B cell (primary cell): ENCODE data around the gene GON4L. TPM values are rescaled to one million over a fixed set of nuclear protein-coding genes. Genes with fewer than 3 reads are reported as not detected.

Experiments
- ATAC-seq: fragments of 200-7000 bp; cut with Tn5 transposase; one replicate; pipeline ENCODE4 v1.10.0; 2021; ENCODE audit warnings: low read depth, mild to moderate bottlenecking, moderate number of reproducible peaks, moderate library complexity
- CTCF ChIA-PET: fragments of 350-600 bp; sonication (Branson Sonifier 250); formaldehyde crosslinking; loops from one replicate; lab custom pipeline; 2021; ENCODE audit warnings: antibody characterized with exemption, inconsistent platforms; lab: Charles Lee
- POLR2A ChIA-PET: fragments of 350-600 bp; sonication (Branson Sonifier 250); formaldehyde crosslinking; loops from one replicate; lab custom pipeline; 2021; ENCODE audit warnings: antibody characterized with exemption; lab: Charles Lee
- DNase-seq: peaks from one replicate; pipeline ENCODE4 v3.0.0; 2013
- H2AFZ ChIP-seq: 2 replicates; pipeline ENCODE4 v1.6.1; 2012; ENCODE audit warnings: mild to moderate bottlenecking, low read depth, low read length; ENCODE audit not compliant: insufficient read depth, poor library complexity, severe bottlenecking
- H3K27ac ChIP-seq, 2 donors: 1 replicate in 1 of 2; 2 replicates in 1 of 2; pipeline ENCODE4 v1.5.1; 2012 to 2013; ENCODE audit warnings: low read length in 2 of 2, mild to moderate bottlenecking in 2 of 2, moderate library complexity in 1 of 2
- H3K27me3 ChIP-seq, 4 experiments: fragments of 200-600 bp in 1 of 4; sonication (generic) in 1 of 4; replicated peaks in 1 of 4; 1 replicate in 2 of 4; 2 replicates in 2 of 4; pipeline versions ENCODE4 v1.6.1 to v1.7.0; 2013 to 2016; ENCODE audit warnings: low read length in 3 of 4, mild to moderate bottlenecking in 2 of 4, mixed read lengths in 1 of 4, moderate library complexity in 1 of 4; ENCODE audit not compliant: insufficient read depth in 4 of 4, control insufficient read depth in 3 of 4; ENCODE audit errors: control extremely low read depth in 1 of 4
- H3K36me3 ChIP-seq, 2 experiments: replicated peaks in 1 of 2; 1 replicate in 1 of 2; 2 replicates in 1 of 2; pipeline versions ENCODE4 v1.6.1 to v1.7.1; 2013; ENCODE audit warnings: low read length in 1 of 2; ENCODE audit not compliant: insufficient read depth in 2 of 2, control insufficient read depth in 1 of 2; ENCODE audit errors: control extremely low read depth in 1 of 2, extremely low read depth in 1 of 2
- H3K4me1 ChIP-seq, 2 donors: fragments of 200-600 bp in 1 of 2; sonication (generic) in 1 of 2; 1 replicate in 1 of 2; 2 replicates in 1 of 2; pipeline versions ENCODE4 v1.5.1 to v1.6.1; 2013 to 2017; ENCODE audit warnings: low read length in 2 of 2; ENCODE audit not compliant: control insufficient read depth in 2 of 2, insufficient read depth in 2 of 2
- H3K4me2 ChIP-seq: replicated peaks from 2 replicates; pipeline ENCODE3; 2012; ENCODE audit warnings: mild to moderate bottlenecking, low read depth, low read length; ENCODE audit not compliant: poor library complexity, severe bottlenecking
- H3K4me3 ChIP-seq, 5 experiments: fragments of 200-600 bp in 1 of 5; sonication (generic) in 1 of 5; 1 replicate in 3 of 5; 2 replicates in 2 of 5; pipeline versions ENCODE4 v1.5.1 to v1.7.0; 2011 to 2016; ENCODE audit warnings: low read length in 4 of 5, mild to moderate bottlenecking in 4 of 5, low read depth in 2 of 5, control low read depth in 1 of 5, moderate library complexity in 1 of 5; ENCODE audit not compliant: insufficient read depth in 1 of 5; ENCODE audit errors: control extremely low read depth in 1 of 5, extremely low read depth in 1 of 5
- H3K79me2 ChIP-seq: fragments of 200-600 bp; sonication (generic); one replicate; pipeline ENCODE4 v1.6.0; 2016; ENCODE audit warnings: low read length; ENCODE audit not compliant: control insufficient read depth, insufficient read depth
- H3K9ac ChIP-seq: fragments of 200-600 bp; sonication (generic); 2 replicates; pipeline ENCODE4 v1.6.1; 2017; ENCODE audit warnings: mild to moderate bottlenecking, low read length, moderate library complexity
- H3K9me3 ChIP-seq, 3 donors: one replicate each; pipeline versions ENCODE4 v1.6.1 to v1.7.1; 2013; ENCODE audit warnings: low read length in 2 of 3; ENCODE audit not compliant: control insufficient read depth in 2 of 3, insufficient read depth in 1 of 3; ENCODE audit errors: control extremely low read depth in 1 of 3
- H4K20me1 ChIP-seq: 2 replicates; pipeline ENCODE4 v1.6.0; 2012; ENCODE audit warnings: mild to moderate bottlenecking, low read length; ENCODE audit not compliant: insufficient read depth, control insufficient read depth, poor library complexity, severe bottlenecking
- H3K27ac Mint-ChIP-seq: one replicate; pipeline ENCODE4 v1.8.0; 2021; ENCODE audit warnings: mixed read lengths
- H3K27me3 Mint-ChIP-seq: one replicate; pipeline ENCODE4 v1.8.0; 2021; ENCODE audit warnings: mixed read lengths
- H3K4me1 Mint-ChIP-seq: one replicate; pipeline ENCODE4 v1.8.0; 2021; ENCODE audit warnings: mixed read lengths
- H3K4me3 Mint-ChIP-seq: one replicate; pipeline ENCODE4 v1.8.0; 2021; ENCODE audit warnings: mixed read lengths
- H3K9me3 Mint-ChIP-seq: one replicate; pipeline ENCODE4 v1.8.0; 2022; ENCODE audit warnings: mixed read lengths; ENCODE audit not compliant: insufficient read depth
- EZH2 ChIP-seq: IDR thresholded peaks from 2 replicates; pipeline ENCODE4 v1.6.1; 2012; ENCODE audit warnings: borderline replicate concordance, low read depth, mild to moderate bottlenecking, moderate library complexity, low read length; ENCODE audit not compliant: insufficient read depth, poor library complexity, severe bottlenecking
- WGBS: methylation state at CpG from one replicate; pipeline ENCODE4 v1.1.5; 2013; ENCODE audit warnings: missing lambda C conversion rate; ENCODE audit not compliant: insufficient coverage; 5-methylcytosine and 5-hydroxymethylcytosine counted together
- intact Hi-C: fragments of 100-400 bp; cut with micrococcal nuclease; formaldehyde crosslinking; loops from one replicate; pipeline ENCODE4 v1.10.0; 2022
- polyA plus RNA-seq: library from polyadenylated mRNA; depleted of rRNA; stranded (reverse); fragments of >200 nt; gene quantifications from 2 replicates; pipeline ENCODE4 v1.2.3, GENCODE V29; 2012
- total RNA-seq, 2 donors: library from RNA; stranded (reverse); fragments of 120-200 nt in 1 of 2; gene quantifications; 1 replicate in 1 of 2; 2 replicates in 1 of 2; pipeline versions ENCODE4 v1.2.3 to v1.2.4, GENCODE V29; 2013 to 2022
- TF ChIP-seq, protein P1 (sequence below): fragments of 200-600 bp; IDR thresholded peaks from one replicate; pipeline ENCODE4 v1.8.0; 2022; ENCODE audit warnings: antibody characterized with exemption, mild to moderate bottlenecking

Gene GON4L
- total and polyA plus RNA-seq, 2 donors (not counting 1 experiment from before 2014, with no cell fraction given): 54.4 to 127 TPM

GRCh38 chr1:155761736-155762405 is 95.1 kb downstream of the GON4L start:
- Histone ChIP-seq H3K9ac (no peak overlapping the region), H3K27me3 (no peaks in the 10 kb centered on the region), H3K4me1 (peaks cover 0 to 12% of the 10 kb centered on the region in 2 donors), H3K36me3 (peaks cover 13 to 64% of the 10 kb centered on the region in 2 experiments), H4K20me1 (no peaks in the 10 kb centered on the region), H3K79me2 (no peaks in the 10 kb centered on the region), H3K4me2 (peak overlapping the region; percentile 3), H3K4me3 (no peak overlapping the region), H3K27ac (peak overlapping the region in 1 of 2 donors; percentile 34), H2AFZ (no peak overlapping the region), H3K9me3 (no peaks in the 10 kb centered on the region)
- Mint-ChIP-seq H3K27ac (peak overlapping the region; percentile 62), H3K9me3 (no peaks in the 10 kb centered on the region), H3K4me1 (peaks cover 11% of the 10 kb centered on the region), H3K4me3 (peak overlapping the region; percentile 33), H3K27me3 (no peaks in the 10 kb centered on the region)
- intact Hi-C loops: no loop called here
- DNase-seq: no peak
- 86% methylated on average over 10 of the region's 11 CpGs for WGBS
- no peak for TF ChIP-seq EZH2
- TF ChIP-seq, protein P1, sequence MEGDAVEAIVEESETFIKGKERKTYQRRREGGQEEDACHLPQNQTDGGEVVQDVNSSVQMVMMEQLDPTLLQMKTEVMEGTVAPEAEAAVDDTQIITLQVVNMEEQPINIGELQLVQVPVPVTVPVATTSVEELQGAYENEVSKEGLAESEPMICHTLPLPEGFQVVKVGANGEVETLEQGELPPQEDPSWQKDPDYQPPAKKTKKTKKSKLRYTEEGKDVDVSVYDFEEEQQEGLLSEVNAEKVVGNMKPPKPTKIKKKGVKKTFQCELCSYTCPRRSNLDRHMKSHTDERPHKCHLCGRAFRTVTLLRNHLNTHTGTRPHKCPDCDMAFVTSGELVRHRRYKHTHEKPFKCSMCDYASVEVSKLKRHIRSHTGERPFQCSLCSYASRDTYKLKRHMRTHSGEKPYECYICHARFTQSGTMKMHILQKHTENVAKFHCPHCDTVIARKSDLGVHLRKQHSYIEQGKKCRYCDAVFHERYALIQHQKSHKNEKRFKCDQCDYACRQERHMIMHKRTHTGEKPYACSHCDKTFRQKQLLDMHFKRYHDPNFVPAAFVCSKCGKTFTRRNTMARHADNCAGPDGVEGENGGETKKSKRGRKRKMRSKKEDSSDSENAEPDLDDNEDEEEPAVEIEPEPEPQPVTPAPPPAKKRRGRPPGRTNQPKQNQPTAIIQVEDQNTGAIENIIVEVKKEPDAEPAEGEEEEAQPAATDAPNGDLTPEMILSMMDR: no peak
- ChIA-PET CTCF (interaction anchor here (0.7 kb wide), 1 partner anchor 208 kb away, joined by 3 read pairs; no protein-coding TSS in a partner anchor), POLR2A (no interaction called here)
- no peak for ATAC-seq

GRCh38 chr1:155760751-155761475 is 96.1 kb downstream of the GON4L start:
- peaks cover 15 to 66% of the 10 kb centered on the region in 2 experiments for H3K36me3 ChIP-seq
- H3K4me2 ChIP-seq: no peak overlapping the region
- no peaks in the 10 kb centered on the region for H3K27me3 Mint-ChIP-seq
- ChIA-PET POLR2A (no interaction called here), CTCF (interaction anchor here (0.7 to 1.4 kb wide), 3 partner anchors 32 to 222 kb away, joined by 3 read pairs; no protein-coding TSS in a partner anchor)
- peaks cover 0 to 12% of the 10 kb centered on the region in 2 donors for H3K4me1 ChIP-seq
- H3K9ac ChIP-seq: no peak overlapping the region
- DNase-seq: no peak
- H3K79me2 ChIP-seq: no peaks in the 10 kb centered on the region
- H3K4me3 ChIP-seq: no peak overlapping the region
- no peak overlapping the region for H3K27ac ChIP-seq
- intact Hi-C loops: no loop called here
- H3K9me3 ChIP-seq: no peaks in the 10 kb centered on the region
- H4K20me1 ChIP-seq: no peaks in the 10 kb centered on the region
- H2AFZ ChIP-seq: no peak overlapping the region
- H3K9me3 Mint-ChIP-seq: no peaks in the 10 kb centered on the region
- peak overlapping the region; percentile 29 for H3K27ac Mint-ChIP-seq
- peaks cover 11% of the 10 kb centered on the region for H3K4me1 Mint-ChIP-seq
- WGBS: 100% methylated on average over 1 of the region's 2 CpGs
- TF ChIP-seq, protein P1: no peak
- no peak for TF ChIP-seq EZH2
- H3K4me3 Mint-ChIP-seq: no peak overlapping the region
- ATAC-seq: no peak
- H3K27me3 ChIP-seq: no peaks in the 10 kb centered on the region
